MM.1S (cell line): ENCODE results near the gene MARCKS.

Experiments used
- CTCF ChIP-seq: fragments of 300-600 bp; sonication (generic); IDR thresholded peaks from 2 replicates; pipeline ENCODE4 v1.5.1; 2016; ENCODE audit warnings: antibody characterized with exemption, low read length, mixed read lengths
- EZH2 ChIP-seq: fragments of 300-600 bp; sonication (generic); optimal IDR thresholded peaks from 2 replicates; pipeline ENCODE3; 2017; ENCODE audit warnings: low read depth, mild to moderate bottlenecking, antibody characterized with exemption, low read length, mixed read lengths

GRCh38 chr6:113881478-113881980 lies 24.4 kb downstream of the MARCKS start:
- TF ChIP-seq CTCF, result no peak
- TF ChIP-seq EZH2, result no peak
